NCI-H748 (cell line): Measurements from ENCODE around the gene GPC6.

ENCODE experiments used
- DNase-seq: peaks from one replicate; lab custom pipeline; 2025; ENCODE audit not compliant: unreplicated experiment; lab: John Stamatoyannopoulos, UW

GPC6 gene

GRCh38 chr13:94362411-94362909 lies 1135.9 kb downstream of the GPC6 start:
- DNase-seq = peak; percentile 80

GRCh38 chr13:94366677-94367076 lies 1140.1 kb downstream of the GPC6 start:
- DNase-seq = no peak

DNA sequence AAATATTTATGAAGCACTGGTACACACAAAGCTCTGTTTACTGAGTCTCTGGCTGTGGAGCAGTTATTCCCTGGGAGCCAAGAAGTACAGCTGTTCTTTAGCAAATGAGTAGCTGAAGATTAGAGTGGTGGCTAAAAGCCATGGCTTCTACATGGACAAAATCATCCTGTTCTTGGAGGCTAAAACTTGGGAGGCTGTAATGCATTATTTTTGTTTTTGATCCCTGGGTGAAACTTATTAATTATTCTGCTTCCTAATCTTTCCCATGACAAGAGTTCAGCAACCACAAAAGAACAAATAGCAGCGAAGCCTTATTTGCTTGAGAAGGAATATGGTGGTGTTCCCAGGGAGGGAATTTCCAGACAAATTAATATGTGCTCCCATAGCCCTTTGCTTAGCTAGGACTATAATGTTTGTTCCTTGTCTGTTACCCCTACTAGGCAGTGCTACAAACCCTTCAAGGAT lies 1143.4 kb downstream of the GPC6 start:
- no peak for DNase-seq

- no peak for DNase-seq
Measured at GRCh38 chr13:94371855-94372254, 1145.2 kb downstream of the GPC6 start.

- peak; percentile 88 for DNase-seq
Measured at GRCh38 chr13:94382517-94382916, 1155.9 kb downstream of the GPC6 start.

DNA sequence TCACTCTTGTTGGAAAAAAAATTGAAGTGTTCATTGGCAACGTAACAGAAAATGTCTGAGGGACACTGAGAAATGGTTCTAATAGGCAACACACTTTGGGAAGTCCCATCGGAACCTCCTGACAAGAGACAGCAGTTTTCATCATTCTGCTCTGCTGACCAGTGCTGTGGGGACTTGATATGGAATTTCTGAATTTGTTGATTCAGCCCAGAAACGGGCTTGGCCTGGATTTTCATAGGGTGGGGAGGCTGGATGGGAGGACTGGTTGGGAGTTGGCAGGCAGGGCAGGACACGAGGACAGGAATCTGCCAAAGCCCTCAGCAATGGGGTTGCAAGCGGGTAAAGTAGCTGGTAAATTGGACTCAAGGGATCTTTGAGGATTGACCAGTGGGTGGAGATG lies 1156.4 kb downstream of the GPC6 start:
- no peak for DNase-seq

- peak; percentile 13 for DNase-seq
Measured at GRCh38 chr13:94384231-94384905, 1157.8 kb downstream of the GPC6 start.

- no peak for DNase-seq
Measured at GRCh38 chr13:94387047-94387446, 1160.4 kb downstream of the GPC6 start.

GRCh38 chr13:94389604-94390351 lies 1163.2 kb downstream of the GPC6 start:
- DNase-seq = no peak

GRCh38 chr13:94390881-94391280 lies 1164.3 kb downstream of the GPC6 start:
- no peak for DNase-seq

- DNase-seq = peak; percentile 91
Measured at GRCh38 chr13:94394723-94395122, 1168.1 kb downstream of the GPC6 start.

DNA sequence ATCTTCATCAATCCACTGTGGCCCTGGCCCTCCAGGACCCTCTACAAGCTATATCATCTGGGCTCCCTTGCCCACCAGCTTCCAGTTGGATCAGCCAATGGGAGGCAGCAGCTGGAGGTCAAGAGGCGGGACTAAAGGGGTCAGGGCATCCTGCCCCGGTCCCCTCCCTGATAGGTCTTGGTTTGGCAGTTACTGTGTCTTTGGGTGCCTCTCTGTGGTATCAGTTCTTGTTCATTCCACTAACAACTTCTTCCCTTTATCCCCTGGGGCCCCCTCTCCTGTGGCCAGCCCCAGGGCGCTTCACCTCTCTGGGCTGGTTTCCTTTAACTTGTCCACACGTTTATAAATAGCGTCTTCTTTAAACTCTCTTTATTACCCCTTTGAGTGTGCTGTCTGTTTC lies 1169.3 kb downstream of the GPC6 start:
- no peak for DNase-seq

- no peak for DNase-seq
Measured at GRCh38 chr13:94399812-94400211, 1173.2 kb downstream of the GPC6 start.

DNA sequence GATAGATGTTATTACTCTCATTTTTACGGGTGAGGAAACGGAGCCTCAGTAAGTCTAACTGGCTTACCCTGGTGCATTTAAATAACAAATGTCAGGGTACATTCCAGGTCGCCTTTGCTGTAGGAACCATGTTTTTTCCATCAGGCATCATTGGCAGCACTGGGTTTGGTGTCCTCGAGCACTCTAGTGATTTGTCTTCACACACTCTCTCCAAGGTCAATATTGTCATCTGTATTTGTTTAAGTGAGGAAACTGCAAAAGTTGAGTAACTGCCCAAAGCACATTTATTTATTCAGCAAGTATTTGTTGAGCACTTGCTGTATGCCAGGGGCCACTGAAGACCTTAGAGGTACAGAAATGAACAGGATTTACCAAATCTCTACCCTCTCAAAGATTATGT lies 1174.3 kb downstream of the GPC6 start:
- no peak for DNase-seq

DNA sequence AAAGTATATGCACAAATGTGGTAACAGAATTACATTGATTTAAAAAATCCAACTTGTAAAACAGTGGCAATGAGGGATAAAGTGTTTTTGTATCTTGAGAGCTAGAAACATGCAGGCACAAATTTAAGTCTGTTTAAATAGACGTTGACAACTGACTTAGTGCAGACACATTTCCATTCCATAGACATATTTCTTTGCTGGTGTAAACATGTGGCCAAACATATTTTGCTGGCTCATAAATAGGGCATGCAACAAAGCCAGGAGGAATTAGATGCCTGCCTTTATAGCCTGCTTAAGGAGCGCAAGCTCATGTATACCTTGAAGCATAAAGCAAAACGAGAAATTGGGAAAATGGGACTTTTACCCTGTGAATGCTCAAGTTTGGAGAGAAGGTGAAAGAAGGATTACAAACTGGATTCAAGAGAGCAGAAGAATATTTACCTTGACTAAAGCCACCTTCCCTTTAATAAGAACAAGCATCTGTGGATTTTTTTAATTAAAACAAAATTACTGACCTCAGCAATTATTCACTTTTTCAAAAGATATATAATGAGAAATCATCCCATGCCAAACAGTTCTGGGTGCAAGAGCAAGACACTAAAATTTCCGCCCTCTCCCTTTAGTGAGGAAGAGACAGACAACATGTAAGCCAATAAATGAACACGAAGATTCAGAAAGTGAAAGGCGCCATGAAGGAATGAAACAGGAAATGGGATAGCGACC lies 1181.9 kb downstream of the GPC6 start:
- no peak for DNase-seq

- DNase-seq = no peak
Measured at GRCh38 chr13:94411747-94412146, 1185.1 kb downstream of the GPC6 start.

- peak; percentile 70 for DNase-seq
Measured at GRCh38 chr13:94412870-94413597, 1186.4 kb downstream of the GPC6 start.

DNA sequence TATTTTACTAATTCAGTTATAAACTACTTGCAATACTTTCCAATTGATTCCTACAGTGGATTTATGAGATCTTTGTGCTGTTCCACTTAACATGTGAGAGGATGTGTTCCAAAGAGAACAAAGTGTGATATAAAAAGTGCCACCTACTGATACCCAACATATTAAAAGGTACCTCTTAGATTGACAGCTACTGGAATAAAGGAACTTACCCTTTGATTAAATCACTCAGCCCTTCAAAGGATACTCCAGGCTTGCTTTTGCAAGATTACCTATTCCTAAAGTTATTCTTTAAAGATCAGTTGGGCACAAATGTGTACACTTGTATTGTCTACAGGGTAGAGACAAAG lies 1187.0 kb downstream of the GPC6 start:
- DNase-seq = no peak

- peak; percentile 30 for DNase-seq
Measured at GRCh38 chr13:94414141-94414540, 1187.5 kb downstream of the GPC6 start.

GRCh38 chr13:94414708-94415107 lies 1188.1 kb downstream of the GPC6 start:
- peak; percentile 89 for DNase-seq
